ENCODE results near the gene GSG1L.

- TF ChIP-seq CTCF (IDR thresholded peaks at IDR 0.05) (no peak), POLR2A (IDR thresholded peaks at IDR 0.05) (no peak)
These were observed 68.8 kb downstream of the GSG1L start for GRCh38 chr16:27994686-27995085.

All from adrenal gland (tissue), 5 donors.